Progenitor cell of endocrine pancreas (in vitro differentiated cells): Measurements from ENCODE around the gene CAMK4. TPM values are rescaled to one million over a fixed set of nuclear protein-coding genes. Genes with fewer than 3 reads are reported as not detected.

Experiments used
- DNase-seq: peaks from one replicate; pipeline ENCODE4 v3.0.0; 2021; ENCODE audit warnings: low spot score; ENCODE audit not compliant: unreplicated experiment
- H3K27ac Mint-ChIP-seq: 2 replicates; pipeline ENCODE4 v1.8.0; 2021; ENCODE audit warnings: mild to moderate bottlenecking, moderate library complexity, mixed read lengths
- H3K27me3 Mint-ChIP-seq: 2 replicates; pipeline ENCODE4 v1.8.0; 2021; ENCODE audit warnings: mixed read lengths
- H3K36me3 Mint-ChIP-seq: 2 replicates; pipeline ENCODE4 v1.8.0; 2022; ENCODE audit warnings: mixed read lengths; ENCODE audit not compliant: insufficient read depth
- H3K4me1 Mint-ChIP-seq: 2 replicates; pipeline ENCODE4 v1.8.0; 2021; ENCODE audit warnings: low read depth, mixed read lengths
- H3K4me3 Mint-ChIP-seq: 2 replicates; pipeline ENCODE4 v1.8.0; 2021; ENCODE audit warnings: low read depth, mild to moderate bottlenecking, moderate library complexity, mixed read lengths
- H3K9me3 Mint-ChIP-seq: 2 replicates; pipeline ENCODE4 v1.8.0; 2021; ENCODE audit warnings: low read depth, mixed read lengths
- total RNA-seq: library from RNA; stranded (reverse); gene quantifications from 2 replicates; pipeline ENCODE4 v1.2.1, GENCODE V29; 2021
- TF ChIP-seq, protein P1 (sequence below): fragments of 200-600 bp; sonication (generic); IDR thresholded peaks from one replicate; pipeline ENCODE4 v1.5.0; 2021; ENCODE audit warnings: antibody characterized with exemption, mild to moderate bottlenecking; ENCODE audit not compliant: unreplicated experiment

The CAMK4 gene
- total RNA-seq, 1 donor from 2014 or later = 2.3 TPM

DNA sequence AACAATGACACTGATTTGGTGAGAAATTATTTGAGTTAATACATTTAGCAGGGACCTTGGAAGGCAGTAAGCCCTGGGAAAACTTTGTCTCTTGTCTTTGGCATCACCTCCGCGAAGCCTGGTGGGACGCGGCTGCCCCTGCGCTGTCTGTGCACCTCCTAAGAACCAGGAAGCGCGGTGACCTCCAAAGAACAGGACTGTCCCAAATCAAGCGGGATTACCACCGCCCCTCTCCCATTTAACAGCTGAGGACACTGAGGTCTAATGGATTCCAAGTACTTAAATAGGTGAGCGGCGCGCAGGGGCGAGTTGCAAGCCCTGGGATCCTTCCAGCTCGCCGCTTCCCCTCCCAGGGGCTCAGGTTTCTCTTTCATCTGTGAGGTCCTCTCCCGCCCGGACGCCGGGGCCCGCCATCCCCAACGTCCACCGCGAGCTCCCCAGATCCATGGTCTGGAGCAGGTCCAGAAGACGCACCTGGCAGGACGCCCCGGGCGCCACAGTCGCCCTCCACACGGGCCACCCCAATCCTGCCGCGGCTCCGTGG lies 287.7 kb downstream of the CAMK4 start:
- Mint-ChIP-seq H3K4me1 (peaks cover 18% of the 10 kb centered on the region), H3K4me3 (peak overlapping the region; percentile 77), H3K36me3 (no peaks in the 10 kb centered on the region), H3K27ac (peak overlapping the region; percentile 93), H3K9me3 (no peaks in the 10 kb centered on the region), H3K27me3 (no peaks in the 10 kb centered on the region)
- DNase-seq = no peak
- TF ChIP-seq, protein P1, sequence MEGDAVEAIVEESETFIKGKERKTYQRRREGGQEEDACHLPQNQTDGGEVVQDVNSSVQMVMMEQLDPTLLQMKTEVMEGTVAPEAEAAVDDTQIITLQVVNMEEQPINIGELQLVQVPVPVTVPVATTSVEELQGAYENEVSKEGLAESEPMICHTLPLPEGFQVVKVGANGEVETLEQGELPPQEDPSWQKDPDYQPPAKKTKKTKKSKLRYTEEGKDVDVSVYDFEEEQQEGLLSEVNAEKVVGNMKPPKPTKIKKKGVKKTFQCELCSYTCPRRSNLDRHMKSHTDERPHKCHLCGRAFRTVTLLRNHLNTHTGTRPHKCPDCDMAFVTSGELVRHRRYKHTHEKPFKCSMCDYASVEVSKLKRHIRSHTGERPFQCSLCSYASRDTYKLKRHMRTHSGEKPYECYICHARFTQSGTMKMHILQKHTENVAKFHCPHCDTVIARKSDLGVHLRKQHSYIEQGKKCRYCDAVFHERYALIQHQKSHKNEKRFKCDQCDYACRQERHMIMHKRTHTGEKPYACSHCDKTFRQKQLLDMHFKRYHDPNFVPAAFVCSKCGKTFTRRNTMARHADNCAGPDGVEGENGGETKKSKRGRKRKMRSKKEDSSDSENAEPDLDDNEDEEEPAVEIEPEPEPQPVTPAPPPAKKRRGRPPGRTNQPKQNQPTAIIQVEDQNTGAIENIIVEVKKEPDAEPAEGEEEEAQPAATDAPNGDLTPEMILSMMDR = no peak

DNA sequence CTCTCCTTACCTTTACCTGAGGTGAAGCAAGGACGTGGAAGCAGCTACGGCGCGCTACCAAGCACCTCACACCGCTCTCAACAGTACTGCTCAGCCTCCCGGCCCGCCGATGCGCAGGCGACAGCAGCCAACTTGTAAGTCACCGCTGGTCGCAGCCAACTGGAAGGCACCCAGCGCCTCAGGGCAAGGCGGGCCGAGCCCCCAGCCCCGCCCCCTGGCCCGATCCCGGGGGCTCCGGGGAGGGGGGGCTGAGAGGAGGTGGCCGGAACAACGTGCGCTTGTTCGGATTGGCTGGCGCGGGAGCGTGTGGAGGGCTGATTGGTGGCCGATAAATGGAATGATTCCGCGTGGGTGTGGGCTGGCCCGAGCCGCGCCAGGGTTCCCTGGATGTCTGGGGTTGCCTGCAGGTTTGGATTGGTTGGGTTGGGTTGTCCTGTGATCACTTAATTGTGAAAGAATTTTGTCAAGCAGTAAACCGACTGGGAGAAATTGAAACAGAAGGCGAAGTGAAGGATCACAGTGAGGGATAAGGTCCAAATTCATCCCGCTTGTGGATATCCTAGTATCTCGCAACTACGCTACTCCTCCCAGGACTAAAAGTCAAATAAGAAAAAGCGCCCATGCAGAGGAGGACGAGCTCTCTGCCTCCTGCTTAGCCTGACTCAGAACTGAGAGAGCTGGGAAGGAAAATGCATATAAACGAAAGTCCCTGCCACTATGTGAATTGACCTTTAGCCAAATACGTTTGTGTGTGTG lies 288.4 kb downstream of the CAMK4 start, which contains the start of gene STARD4:
Gene STARD4 (minus strand): TSS at position 161 of the 756 bp plus-strand sequence. CDS start 5,102 bp downstream, outside the sequence.
- H3K36me3 Mint-ChIP-seq = no peaks in the 10 kb centered on the region
- H3K9me3 Mint-ChIP-seq = no peaks in the 10 kb centered on the region
- DNase-seq = peak; percentile 94
- TF ChIP-seq, protein P1 = no peak
- H3K27ac Mint-ChIP-seq = peak within 1 kb of the TSS; percentile 93
- H3K27me3 Mint-ChIP-seq = no peaks in the 10 kb centered on the region
- H3K4me3 Mint-ChIP-seq = peak within 1 kb of the TSS; percentile 77
- H3K4me1 Mint-ChIP-seq = peaks cover 18% of the 10 kb centered on the region

DNA sequence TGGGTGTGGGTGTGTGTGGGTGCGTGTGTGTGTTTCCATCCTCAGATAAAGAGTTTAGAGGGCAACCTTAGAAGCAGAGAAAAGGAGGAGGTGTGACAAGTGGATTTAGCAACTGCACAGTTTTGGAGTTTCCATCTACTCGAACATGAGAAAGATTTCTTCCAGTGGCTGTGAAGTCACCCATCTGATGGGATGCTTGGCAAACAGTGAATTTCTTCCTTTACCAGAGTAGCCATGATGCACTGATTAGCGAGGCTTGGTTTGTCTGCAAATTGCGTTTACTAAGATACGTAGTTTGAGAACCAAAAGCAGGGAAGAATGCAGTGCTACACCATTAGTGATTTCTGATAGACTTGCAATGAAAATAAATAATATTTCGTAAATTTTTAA lies 288.9 kb downstream of the CAMK4 start:
- H3K4me1 Mint-ChIP-seq = peaks cover 18% of the 10 kb centered on the region
- H3K36me3 Mint-ChIP-seq = no peaks in the 10 kb centered on the region

DNA sequence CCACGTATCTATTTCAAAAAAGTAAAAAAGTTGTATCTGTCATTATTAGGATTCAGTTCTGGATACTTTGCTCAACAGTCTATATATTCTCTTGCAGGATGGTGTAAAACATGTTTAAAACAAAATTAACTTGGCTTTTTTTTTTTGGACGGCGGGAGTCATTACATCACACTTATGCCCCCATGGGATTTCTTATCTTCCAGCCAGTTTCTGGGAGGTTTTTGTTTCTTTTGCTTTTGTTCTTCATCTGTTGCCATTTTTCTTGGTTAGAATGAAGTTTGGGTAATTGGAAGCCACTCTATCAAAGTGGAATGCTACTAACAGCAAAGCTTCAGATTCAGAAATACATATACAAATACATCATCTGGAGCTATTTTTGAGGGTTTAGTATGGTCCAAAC lies 289.9 kb downstream of the CAMK4 start:
- TF ChIP-seq, protein P1 = no peak
- DNase-seq = no peak
- Mint-ChIP-seq H3K9me3 (no peaks in the 10 kb centered on the region), H3K27me3 (no peaks in the 10 kb centered on the region), H3K36me3 (no peaks in the 10 kb centered on the region), H3K4me3 (no peak overlapping the region), H3K4me1 (peaks cover 17% of the 10 kb centered on the region), H3K27ac (no peak overlapping the region)

More for the DNA sequence above, 288.9 kb downstream of the CAMK4 start:
- H3K9me3 Mint-ChIP-seq = no peaks in the 10 kb centered on the region
- H3K4me3 Mint-ChIP-seq = peak overlapping the region; percentile 77
- TF ChIP-seq, protein P1 = no peak
- H3K27me3 Mint-ChIP-seq = no peaks in the 10 kb centered on the region
- H3K27ac Mint-ChIP-seq = peak overlapping the region; percentile 93
- DNase-seq = no peak

DNA sequence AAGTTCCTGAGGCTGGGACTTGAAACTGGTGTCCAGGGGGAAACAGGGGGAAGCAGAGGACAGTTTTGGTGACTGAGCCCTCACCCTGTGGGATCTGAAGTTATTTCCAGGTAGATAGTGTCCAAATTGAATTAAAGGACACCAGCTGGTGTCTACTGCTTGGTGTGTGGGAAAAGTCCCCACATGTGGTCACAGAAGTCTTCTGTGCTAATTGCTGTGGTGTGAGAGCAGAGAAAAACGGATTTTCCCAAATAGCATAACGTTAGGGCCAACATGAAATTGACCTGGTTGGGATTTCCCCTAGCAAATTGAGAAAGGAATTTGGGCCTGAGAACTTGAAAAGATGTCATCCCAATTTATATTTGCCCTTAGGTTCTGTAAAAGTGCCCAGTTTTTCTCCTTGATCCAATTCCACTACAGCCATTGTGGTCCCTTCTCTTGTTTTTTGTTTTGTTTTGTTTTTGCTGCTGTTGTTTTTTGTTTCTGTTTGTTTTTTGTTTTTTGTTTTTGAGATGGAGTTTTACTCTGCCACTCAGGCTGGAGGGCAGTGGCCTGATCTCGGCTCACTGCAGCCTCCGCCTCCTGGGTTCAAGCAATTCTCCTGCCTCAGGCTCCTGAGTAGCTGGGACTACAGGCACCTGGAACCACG lies 293.8 kb downstream of the CAMK4 start:
- no peak for DNase-seq
- Mint-ChIP-seq H3K27me3 (no peaks in the 10 kb centered on the region), H3K4me1 (peaks cover 17% of the 10 kb centered on the region), H3K36me3 (no peaks in the 10 kb centered on the region), H3K4me3 (no peak overlapping the region), H3K9me3 (no peaks in the 10 kb centered on the region), H3K27ac (no peak overlapping the region)
- TF ChIP-seq, protein P1 = no peak
